Panc1 (cell line): ENCODE data around the gene IFI27L2. TPM values are rescaled to one million over a fixed set of nuclear protein-coding genes. Genes with fewer than 3 reads are reported as not detected.

Experiments used
- ATAC-seq: fragments of 200-7000 bp; cut with Tn5 transposase; 2 replicates; pipeline ENCODE4 v1.9.1; 2020; ENCODE audit warnings: mild to moderate bottlenecking, moderate library complexity
- BruUV-seq: library from RNA; stranded (reverse); fragments of 400-500 nt; replicated peaks from 2 replicates; lab custom pipeline; 2021; lab: Mats Ljungman, UMichigan
- CTCF ChIA-PET: fragments of 300-600 bp; sonication (Branson Sonifier 250); formaldehyde crosslinking; loops from one replicate; lab custom pipeline; 2022; ENCODE audit warnings: antibody characterized with exemption; lab: Charles Lee
- POLR2A ChIA-PET: fragments of 300-600 bp; sonication (Branson Sonifier 250); formaldehyde crosslinking; loops from one replicate; lab custom pipeline; 2022; ENCODE audit warnings: antibody characterized with exemption; lab: Charles Lee
- DNase-seq: peaks from one replicate; pipeline ENCODE4 v3.0.0-alpha.2; 2010; ENCODE audit warnings: low read depth, low spot score
- H3K27ac ChIP-seq: 2 replicates; pipeline ENCODE4 v1.5.1; 2011; ENCODE audit warnings: mild to moderate bottlenecking, low read length, inconsistent platforms
- H3K27me3 ChIP-seq: fragments of 200-500 bp; sonication (Bioruptor generic); 2 replicates; pipeline ENCODE4 v1.6.0; 2014; ENCODE audit warnings: low read length, inconsistent platforms; ENCODE audit not compliant: control insufficient read depth, insufficient read depth
- H3K36me3 ChIP-seq: fragments of 200-500 bp; sonication (Bioruptor generic); 2 replicates; pipeline ENCODE4 v1.5.1; 2014; ENCODE audit warnings: inconsistent platforms, mild to moderate bottlenecking, low read length, moderate library complexity; ENCODE audit not compliant: control insufficient read depth, insufficient read depth
- H3K4me1 ChIP-seq: 2 replicates; pipeline ENCODE4 v1.5.1; 2011; ENCODE audit warnings: inconsistent platforms, mild to moderate bottlenecking, low read length, moderate library complexity; ENCODE audit not compliant: control insufficient read depth, insufficient read depth
- H3K4me3 ChIP-seq, 2 experiments: 2 replicates each; pipeline ENCODE4 v1.5.1; 2011 to 2012; ENCODE audit warnings: low read depth in 2 of 2, low read length in 2 of 2, mild to moderate bottlenecking in 2 of 2, inconsistent platforms in 1 of 2, moderate library complexity in 1 of 2
- H3K9me3 ChIP-seq: fragments of 200-500 bp; sonication (Bioruptor generic); 2 replicates; pipeline ENCODE4 v1.5.1; 2014; ENCODE audit warnings: low read depth, mild to moderate bottlenecking, inconsistent platforms, low read length, moderate library complexity; ENCODE audit not compliant: control insufficient read depth, insufficient read depth
- CTCF ChIP-seq: fragments of 450-650 bp; IDR thresholded peaks from 2 replicates; pipeline ENCODE4 v1.5.1; 2017; ENCODE audit warnings: mild to moderate bottlenecking
- POLR2AphosphoS5 ChIP-seq: IDR thresholded peaks from 2 replicates; pipeline ENCODE4 v1.6.1; 2012; ENCODE audit warnings: mild to moderate bottlenecking, low read depth, low read length, moderate library complexity
- SIN3A ChIP-seq: IDR thresholded peaks from 2 replicates; pipeline ENCODE4 v1.6.1; 2012; ENCODE audit warnings: low read depth, mild to moderate bottlenecking, low read length, moderate library complexity, borderline replicate concordance; ENCODE audit not compliant: insufficient read depth
- TCF7L2 ChIP-seq: IDR thresholded peaks from 2 replicates; pipeline ENCODE4 v1.6.1; 2011; ENCODE audit warnings: mild to moderate bottlenecking, low read depth, low read length, inconsistent platforms
- in situ Hi-C: cut with HindIII; loops from 2 replicates; pipeline ENCODE4 v1.10.0; 2016; ENCODE audit warnings: low sequenced_read_pairs, low pct_unique_long_range_greater_than_20kb
- intact Hi-C: fragments of 100-400 bp; cut with micrococcal nuclease; formaldehyde crosslinking; loops from one replicate; pipeline ENCODE4 v1.10.0; 2022; ENCODE audit not compliant: unreplicated experiment
- total RNA-seq: library from RNA; stranded (reverse); gene quantifications from one replicate; pipeline ENCODE4 v1.2.1, GENCODE V29; 2021; ENCODE audit not compliant: unreplicated experiment
- TF ChIP-seq, protein P1 (sequence below), 2 experiments: IDR thresholded peaks; 2 replicates each; pipeline ENCODE4 v1.6.1; 2011 to 2012; ENCODE audit warnings: low read depth in 2 of 2, control low read depth in 1 of 2, low read length in 1 of 2, mild to moderate bottlenecking in 1 of 2, moderate library complexity in 1 of 2; ENCODE audit not compliant: insufficient read depth in 1 of 2

Gene IFI27L2
- total RNA-seq, 1 experiment from 2014 or later: 13.2 TPM

DNA sequence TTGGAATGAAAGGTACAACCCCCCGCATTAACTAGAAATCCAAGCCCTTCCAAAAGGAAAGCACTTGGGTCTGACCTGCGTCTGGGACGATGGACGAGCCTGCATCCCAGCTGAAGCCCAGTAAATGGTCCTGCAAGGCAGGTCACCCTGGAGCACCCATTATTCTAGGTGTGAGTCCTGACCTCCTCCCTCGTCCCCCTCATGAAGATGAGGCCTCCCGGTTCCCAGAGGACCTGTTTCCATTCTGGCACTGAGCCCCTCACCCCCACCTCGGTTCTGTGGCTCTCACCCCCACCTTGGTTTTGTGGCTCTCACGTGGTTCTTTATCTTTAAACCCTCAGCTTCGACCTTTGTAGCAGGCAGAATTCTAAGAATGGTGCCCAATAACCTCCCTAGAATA is 11.5 kb downstream of the IFI27L2 start:
- in situ Hi-C loops (no loop called here), intact Hi-C loops (no loop called here)
- no peak for TF ChIP-seq CTCF
- TF ChIP-seq, protein P1, sequence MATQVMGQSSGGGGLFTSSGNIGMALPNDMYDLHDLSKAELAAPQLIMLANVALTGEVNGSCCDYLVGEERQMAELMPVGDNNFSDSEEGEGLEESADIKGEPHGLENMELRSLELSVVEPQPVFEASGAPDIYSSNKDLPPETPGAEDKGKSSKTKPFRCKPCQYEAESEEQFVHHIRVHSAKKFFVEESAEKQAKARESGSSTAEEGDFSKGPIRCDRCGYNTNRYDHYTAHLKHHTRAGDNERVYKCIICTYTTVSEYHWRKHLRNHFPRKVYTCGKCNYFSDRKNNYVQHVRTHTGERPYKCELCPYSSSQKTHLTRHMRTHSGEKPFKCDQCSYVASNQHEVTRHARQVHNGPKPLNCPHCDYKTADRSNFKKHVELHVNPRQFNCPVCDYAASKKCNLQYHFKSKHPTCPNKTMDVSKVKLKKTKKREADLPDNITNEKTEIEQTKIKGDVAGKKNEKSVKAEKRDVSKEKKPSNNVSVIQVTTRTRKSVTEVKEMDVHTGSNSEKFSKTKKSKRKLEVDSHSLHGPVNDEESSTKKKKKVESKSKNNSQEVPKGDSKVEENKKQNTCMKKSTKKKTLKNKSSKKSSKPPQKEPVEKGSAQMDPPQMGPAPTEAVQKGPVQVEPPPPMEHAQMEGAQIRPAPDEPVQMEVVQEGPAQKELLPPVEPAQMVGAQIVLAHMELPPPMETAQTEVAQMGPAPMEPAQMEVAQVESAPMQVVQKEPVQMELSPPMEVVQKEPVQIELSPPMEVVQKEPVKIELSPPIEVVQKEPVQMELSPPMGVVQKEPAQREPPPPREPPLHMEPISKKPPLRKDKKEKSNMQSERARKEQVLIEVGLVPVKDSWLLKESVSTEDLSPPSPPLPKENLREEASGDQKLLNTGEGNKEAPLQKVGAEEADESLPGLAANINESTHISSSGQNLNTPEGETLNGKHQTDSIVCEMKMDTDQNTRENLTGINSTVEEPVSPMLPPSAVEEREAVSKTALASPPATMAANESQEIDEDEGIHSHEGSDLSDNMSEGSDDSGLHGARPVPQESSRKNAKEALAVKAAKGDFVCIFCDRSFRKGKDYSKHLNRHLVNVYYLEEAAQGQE (IDR thresholded peaks at IDR 0.05; ENCODE audit: insufficient read depth in 1 of 2, low read depth in 2 of 2, low read length in 1 of 2): no peak
- no peak for TF ChIP-seq POLR2AphosphoS5
- TF ChIP-seq TCF7L2: no peak
- no peak for TF ChIP-seq SIN3A
- H3K4me1 ChIP-seq: no peaks in the 10 kb centered on the region
- BruUV-seq: no TSS peak
- H3K27ac ChIP-seq: no peak overlapping the region
- DNase-seq (no peak), ATAC-seq (no peak)
- no peaks in the 10 kb centered on the region; the same call in 1 of the 2 replicates for H3K36me3 ChIP-seq
- ChIA-PET CTCF (no interaction called here), POLR2A (no interaction called here)
- no peaks in the 10 kb centered on the region for H3K9me3 ChIP-seq
- no peaks in the 10 kb centered on the region for H3K27me3 ChIP-seq
- H3K4me3 ChIP-seq: no peak overlapping the region

DNA sequence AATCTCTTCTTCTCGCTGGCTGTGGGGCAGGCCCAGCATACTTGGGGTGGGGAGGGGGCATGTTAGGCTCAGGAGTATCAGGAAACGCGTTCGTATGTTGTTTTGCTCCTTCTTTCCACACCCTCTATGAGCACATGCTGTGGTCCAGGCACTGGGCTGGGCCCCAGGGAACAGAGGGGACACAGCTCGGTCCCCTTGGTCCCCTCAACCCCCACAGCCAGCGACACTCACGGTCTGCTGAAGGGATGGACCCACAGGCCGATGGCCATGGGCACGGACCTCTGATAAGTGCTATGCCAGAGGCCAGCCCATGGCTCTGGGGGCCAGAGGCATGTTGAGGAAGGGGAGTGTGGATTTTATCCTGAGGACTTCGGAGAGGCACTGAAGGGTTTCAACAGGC is 12.7 kb downstream of the IFI27L2 start:
- H3K27ac ChIP-seq: no peak overlapping the region
- ATAC-seq (no peak), DNase-seq (no peak)
- BruUV-seq: no TSS peak
- no peaks in the 10 kb centered on the region for H3K4me1 ChIP-seq
- no peaks in the 10 kb centered on the region for H3K9me3 ChIP-seq
- H3K4me3 ChIP-seq: no peak overlapping the region
- ChIA-PET POLR2A (no interaction called here), CTCF (no interaction called here)
- H3K27me3 ChIP-seq: no peaks in the 10 kb centered on the region
- H3K36me3 ChIP-seq: no peaks in the 10 kb centered on the region; the same call in 1 of the 2 replicates
- in situ Hi-C loops: no loop called here
- intact Hi-C loops: no loop called here
- no peak for TF ChIP-seq TCF7L2
- TF ChIP-seq POLR2AphosphoS5: no peak
- TF ChIP-seq, protein P1 (IDR thresholded peaks at IDR 0.05; ENCODE audit: insufficient read depth in 1 of 2, low read depth in 2 of 2, low read length in 1 of 2): no peak
- no peak for TF ChIP-seq SIN3A
- TF ChIP-seq CTCF: no peak
